Testis (tissue), 2 donors: ENCODE measurements around the gene EML4.

Experiments
- POLR2A ChIP-seq: fragments of 450-650 bp; IDR thresholded peaks from one replicate; pipeline ENCODE4 v1.6.1; 2017; ENCODE audit warnings: antibody characterized with exemption, mild to moderate bottlenecking, moderate library complexity
- TF ChIP-seq, protein P1 (sequence below), 3 experiments: fragments of 450-650 bp in 2 of 3; fragments of 200-600 bp in 1 of 3; sonication (generic) in 1 of 3; IDR thresholded peaks; one replicate each; pipeline ENCODE4 v1.5.1; 2016 to 2019; ENCODE audit warnings: antibody characterized with exemption in 3 of 3, mild to moderate bottlenecking in 2 of 3, moderate library complexity in 1 of 3

DNA sequence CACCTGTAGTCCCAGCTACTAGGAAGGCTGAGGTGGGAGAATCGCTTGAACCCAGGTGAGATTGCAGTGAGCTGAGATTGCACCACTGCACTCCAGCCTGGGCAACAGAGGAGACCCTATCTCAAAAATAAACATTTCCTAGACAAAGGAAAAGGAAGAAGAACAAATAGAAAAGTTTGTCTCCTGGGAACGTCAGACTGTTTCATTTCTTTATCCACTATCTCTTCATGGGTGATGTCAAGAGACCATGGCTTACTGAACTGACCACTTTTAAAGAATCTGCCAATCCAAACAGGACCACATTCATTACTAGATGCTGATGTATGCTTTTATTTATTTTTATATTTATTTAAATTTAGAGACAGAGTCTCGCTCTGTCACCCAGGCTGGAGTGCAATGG lies 165.1 kb downstream of the EML4 start:
- TF ChIP-seq, protein P1, sequence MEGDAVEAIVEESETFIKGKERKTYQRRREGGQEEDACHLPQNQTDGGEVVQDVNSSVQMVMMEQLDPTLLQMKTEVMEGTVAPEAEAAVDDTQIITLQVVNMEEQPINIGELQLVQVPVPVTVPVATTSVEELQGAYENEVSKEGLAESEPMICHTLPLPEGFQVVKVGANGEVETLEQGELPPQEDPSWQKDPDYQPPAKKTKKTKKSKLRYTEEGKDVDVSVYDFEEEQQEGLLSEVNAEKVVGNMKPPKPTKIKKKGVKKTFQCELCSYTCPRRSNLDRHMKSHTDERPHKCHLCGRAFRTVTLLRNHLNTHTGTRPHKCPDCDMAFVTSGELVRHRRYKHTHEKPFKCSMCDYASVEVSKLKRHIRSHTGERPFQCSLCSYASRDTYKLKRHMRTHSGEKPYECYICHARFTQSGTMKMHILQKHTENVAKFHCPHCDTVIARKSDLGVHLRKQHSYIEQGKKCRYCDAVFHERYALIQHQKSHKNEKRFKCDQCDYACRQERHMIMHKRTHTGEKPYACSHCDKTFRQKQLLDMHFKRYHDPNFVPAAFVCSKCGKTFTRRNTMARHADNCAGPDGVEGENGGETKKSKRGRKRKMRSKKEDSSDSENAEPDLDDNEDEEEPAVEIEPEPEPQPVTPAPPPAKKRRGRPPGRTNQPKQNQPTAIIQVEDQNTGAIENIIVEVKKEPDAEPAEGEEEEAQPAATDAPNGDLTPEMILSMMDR (IDR thresholded peaks at IDR 0.05) = no peak
- no peak for TF ChIP-seq POLR2A
